Esophagus (tissue), 2 donors: ENCODE measurements around the gene ACSL3. TPM values are rescaled to one million over a fixed set of nuclear protein-coding genes. Genes with fewer than 3 reads are reported as not detected.

ENCODE experiments used
- H3K27ac ChIP-seq, 2 donors: one replicate each; pipeline ENCODE4 v1.5.1; 2013; ENCODE audit warnings: low read depth in 2 of 2, mild to moderate bottlenecking in 2 of 2, inconsistent platforms in 1 of 2, low read length in 1 of 2, moderate library complexity in 1 of 2
- H3K27me3 ChIP-seq, 2 donors: one replicate each; pipeline ENCODE4 v1.6.1; 2013; ENCODE audit warnings: low read length in 2 of 2, control low read depth in 1 of 2, mild to moderate bottlenecking in 1 of 2; ENCODE audit not compliant: insufficient read depth in 2 of 2, control insufficient read depth in 1 of 2
- H3K36me3 ChIP-seq, 2 donors: one replicate each; pipeline ENCODE4 v1.6.1; 2013; ENCODE audit warnings: low read length in 1 of 2; ENCODE audit not compliant: control insufficient read depth in 2 of 2, insufficient read depth in 2 of 2
- H3K4me1 ChIP-seq, 2 donors: one replicate each; pipeline ENCODE4 v1.6.1; 2013; ENCODE audit warnings: low read length in 1 of 2; ENCODE audit not compliant: control insufficient read depth in 2 of 2, insufficient read depth in 2 of 2
- H3K4me3 ChIP-seq, 2 donors: one replicate each; pipeline ENCODE4 v1.5.1; 2013; ENCODE audit warnings: low read length in 2 of 2, mild to moderate bottlenecking in 2 of 2, low read depth in 1 of 2, moderate library complexity in 1 of 2
- H3K9me3 ChIP-seq, 2 donors: one replicate each; pipeline ENCODE4 v1.6.1; 2013; ENCODE audit warnings: mild to moderate bottlenecking in 2 of 2, low read depth in 1 of 2, low read length in 1 of 2, moderate library complexity in 1 of 2; ENCODE audit not compliant: control insufficient read depth in 2 of 2, insufficient read depth in 1 of 2
- WGBS, 2 donors: extraction: QIAGEN DNeasy Blood & Tissue Kit; methylation state at CpG; one replicate each; pipeline ENCODE4 v1.1.7; 2013; 5-methylcytosine and 5-hydroxymethylcytosine counted together
- polyA plus RNA-seq, 2 donors: library from polyadenylated mRNA; stranded (reverse); fragments of 200-250 nt; gene quantifications; one replicate each; pipeline ENCODE4 v1.2.3, GENCODE V29; 2013
- donor health status: healthy with polysubstance abuse.
- donor health status: Bipolar disorder and iron deficiency.

Gene ACSL3
- polyA plus RNA-seq, 2 donors: 21.4 to 43.9 TPM

- H3K9me3 ChIP-seq: no peaks in the 10 kb centered on the region
- H3K4me3 ChIP-seq: no peak overlapping the region
- no peaks in the 10 kb centered on the region for H3K27me3 ChIP-seq
- no peaks in the 10 kb centered on the region for H3K4me1 ChIP-seq
- no peak overlapping the region for H3K27ac ChIP-seq
- H3K36me3 ChIP-seq: no peaks in the 10 kb centered on the region
These were observed 91.4 kb downstream of the ACSL3 start for GRCh38 chr2:222952204-222952603.

GRCh38 chr2:222955008-222955407 is 94.2 kb downstream of the ACSL3 start:
- WGBS, 2 donors: 79 to 85% methylated on average over 1 of the region's 1 CpG

GRCh38 chr2:222959358-222959757 is 98.5 kb downstream of the ACSL3 start:
- Histone ChIP-seq H3K27me3 (no peaks in the 10 kb centered on the region), H3K36me3 (no peaks in the 10 kb centered on the region), H3K4me3 (no peak overlapping the region), H3K27ac (no peak overlapping the region), H3K9me3 (no peaks in the 10 kb centered on the region), H3K4me1 (no peaks in the 10 kb centered on the region)
- 60 to 76% methylated on average over 4 of the region's 4 CpGs for WGBS, 2 donors

More at GRCh38 chr2:222955008-222955407, 94.2 kb downstream of the ACSL3 start:
- Histone ChIP-seq H3K9me3 (no peaks in the 10 kb centered on the region), H3K4me3 (no peak overlapping the region), H3K27ac (no peak overlapping the region), H3K27me3 (no peaks in the 10 kb centered on the region), H3K36me3 (no peaks in the 10 kb centered on the region), H3K4me1 (no peaks in the 10 kb centered on the region)

GRCh38 chr2:222960126-222960525 is 99.3 kb downstream of the ACSL3 start:
- Histone ChIP-seq H3K27me3 (no peaks in the 10 kb centered on the region), H3K4me3 (no peak overlapping the region), H3K27ac (no peak overlapping the region), H3K4me1 (no peaks in the 10 kb centered on the region), H3K9me3 (no peaks in the 10 kb centered on the region), H3K36me3 (no peaks in the 10 kb centered on the region)
- 66 to 73% methylated on average over 6 of the region's 6 CpGs for WGBS, 2 donors

- H3K9me3 ChIP-seq: no peaks in the 10 kb centered on the region
- WGBS, 2 donors: 80 to 85% methylated on average over 7 of the region's 7 CpGs
These were observed 102.8 kb downstream of the ACSL3 start for GRCh38 chr2:222963641-222964040.

GRCh38 chr2:222964376-222965031 is 103.7 kb downstream of the ACSL3 start:
- 81 to 87% methylated on average over 11 of the region's 11 CpGs for WGBS, 2 donors
- Histone ChIP-seq H3K4me3 (no peak overlapping the region), H3K27ac (no peak overlapping the region), H3K9me3 (no peaks in the 10 kb centered on the region), H3K27me3 (no peaks in the 10 kb centered on the region), H3K4me1 (no peaks in the 10 kb centered on the region), H3K36me3 (no peaks in the 10 kb centered on the region)

More at GRCh38 chr2:222963641-222964040, 102.8 kb downstream of the ACSL3 start:
- Histone ChIP-seq H3K4me1 (no peaks in the 10 kb centered on the region), H3K27ac (no peak overlapping the region), H3K4me3 (no peak overlapping the region), H3K36me3 (no peaks in the 10 kb centered on the region), H3K27me3 (no peaks in the 10 kb centered on the region)

- Histone ChIP-seq H3K4me1 (no peaks in the 10 kb centered on the region), H3K36me3 (no peaks in the 10 kb centered on the region), H3K4me3 (no peak overlapping the region), H3K27ac (no peak overlapping the region), H3K9me3 (no peaks in the 10 kb centered on the region), H3K27me3 (no peaks in the 10 kb centered on the region)
- 92% methylated on average over 1 of the region's 1 CpG for WGBS, 2 donors
These were observed 104.7 kb downstream of the ACSL3 start for GRCh38 chr2:222965555-222965954.

- Histone ChIP-seq H3K4me3 (no peak overlapping the region), H3K9me3 (no peaks in the 10 kb centered on the region), H3K4me1 (no peaks in the 10 kb centered on the region), H3K36me3 (no peaks in the 10 kb centered on the region), H3K27me3 (no peaks in the 10 kb centered on the region), H3K27ac (no peak overlapping the region)
- 85 to 87% methylated on average over 6 of the region's 6 CpGs for WGBS, 2 donors
These were observed 107.8 kb downstream of the ACSL3 start for GRCh38 chr2:222968550-222969155.

- Histone ChIP-seq H3K4me3 (no peak overlapping the region), H3K27me3 (no peaks in the 10 kb centered on the region), H3K9me3 (no peaks in the 10 kb centered on the region), H3K36me3 (no peaks in the 10 kb centered on the region), H3K4me1 (no peaks in the 10 kb centered on the region), H3K27ac (no peak overlapping the region)
- 22 to 28% methylated on average over 3 of the region's 3 CpGs for WGBS, 2 donors
These were observed 108.7 kb downstream of the ACSL3 start for GRCh38 chr2:222969491-222969890.

- H3K36me3 ChIP-seq: no peaks in the 10 kb centered on the region
- WGBS, 2 donors: 83 to 85% methylated on average over 10 of the region's 10 CpGs
- no peaks in the 10 kb centered on the region for H3K4me1 ChIP-seq
- no peaks in the 10 kb centered on the region for H3K9me3 ChIP-seq
- H3K27ac ChIP-seq: no peak overlapping the region
- no peak overlapping the region for H3K4me3 ChIP-seq
- no peaks in the 10 kb centered on the region for H3K27me3 ChIP-seq
These were observed 111.6 kb downstream of the ACSL3 start for GRCh38 chr2:222972420-222972819.
